Rectal smooth muscle tissue (tissue), 1 donor: ENCODE results near the gene HSDL2.

Experiments
- H3K27ac ChIP-seq: one replicate; pipeline ENCODE4 v1.7.0; 2013; ENCODE audit warnings: low read depth, low read length, inconsistent platforms
- H3K27me3 ChIP-seq: one replicate; pipeline ENCODE4 v1.7.0; 2013; ENCODE audit warnings: low read length; ENCODE audit not compliant: control insufficient read depth, insufficient read depth
- H3K36me3 ChIP-seq: one replicate; pipeline ENCODE4 v1.7.0; 2013; ENCODE audit warnings: low read length; ENCODE audit not compliant: control insufficient read depth, insufficient read depth
- H3K4me1 ChIP-seq: one replicate; pipeline ENCODE4 v1.7.0; 2013; ENCODE audit warnings: low read length; ENCODE audit not compliant: control insufficient read depth, insufficient read depth
- H3K4me3 ChIP-seq: one replicate; pipeline ENCODE4 v1.7.0; 2013; ENCODE audit warnings: low read length
- H3K9ac ChIP-seq: one replicate; pipeline ENCODE4 v1.7.0; 2013; ENCODE audit warnings: low read length

The HSDL2 gene

GRCh38 chr9:112380102-112380824 is at the start of gene HSDL2:
Gene HSDL2 (plus strand): TSS chr9:112380108. CDS start chr9:112380164, 56 bp downstream.
- H3K36me3 ChIP-seq: peaks cover 2% of the 10 kb centered on the region
- H3K4me1 ChIP-seq: peaks cover 13% of the 10 kb centered on the region
- H3K27ac ChIP-seq: peak within 1 kb of the TSS; percentile 99
- no peaks in the 10 kb centered on the region for H3K27me3 ChIP-seq
- H3K9ac ChIP-seq: peak within 1 kb of the TSS; percentile 69
- H3K4me3 ChIP-seq: peak within 1 kb of the TSS; percentile 96

DNA sequence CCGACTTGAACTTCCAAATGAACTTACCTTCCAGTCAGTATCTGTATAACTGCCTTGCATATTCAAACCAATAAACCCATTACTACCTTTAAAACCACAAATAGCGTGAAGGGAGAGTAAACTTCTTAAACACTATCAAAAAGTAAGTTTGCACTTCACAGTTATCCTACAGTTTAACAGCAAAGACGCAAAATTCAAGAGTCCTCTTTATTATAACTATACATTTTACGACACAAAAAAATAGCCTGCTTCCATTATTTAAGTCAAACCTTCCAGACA is 48.3 kb upstream of the HSDL2 start:
- Histone ChIP-seq H3K27ac (no peak overlapping the region), H3K36me3 (no peaks in the 10 kb centered on the region), H3K27me3 (no peaks in the 10 kb centered on the region), H3K9ac (no peak overlapping the region), H3K4me3 (no peak overlapping the region), H3K4me1 (peaks cover 4% of the 10 kb centered on the region)

- H3K27me3 ChIP-seq: no peaks in the 10 kb centered on the region
- peak overlapping the region; percentile 96 for H3K4me3 ChIP-seq
- H3K27ac ChIP-seq: peak overlapping the region; percentile 96
- H3K9ac ChIP-seq: no peak overlapping the region
- H3K36me3 ChIP-seq: no peaks in the 10 kb centered on the region
- H3K4me1 ChIP-seq: peaks cover 4% of the 10 kb centered on the region
Observed at GRCh38 chr9:112332214-112332613, 47.7 kb upstream of the HSDL2 start.

DNA sequence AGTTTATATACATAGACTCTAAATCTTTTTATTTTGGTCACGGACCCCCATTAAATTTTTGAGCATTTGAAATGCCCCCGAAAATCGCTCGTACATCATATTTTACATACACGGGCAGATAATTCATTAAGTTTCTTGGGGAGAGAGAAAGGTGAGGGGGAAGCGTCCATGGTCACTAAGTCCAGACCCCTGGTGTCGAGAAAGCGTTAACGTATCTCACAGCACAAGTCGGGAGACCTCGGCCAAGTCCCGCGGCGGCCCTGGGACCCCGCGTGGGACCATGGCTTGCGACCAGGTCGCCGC is 47.3 kb upstream of the HSDL2 start:
- peaks cover 4% of the 10 kb centered on the region for H3K4me1 ChIP-seq
- peak overlapping the region; percentile 96 for H3K4me3 ChIP-seq
- no peaks in the 10 kb centered on the region for H3K27me3 ChIP-seq
- H3K36me3 ChIP-seq: no peaks in the 10 kb centered on the region
- peak overlapping the region; percentile 88 for H3K9ac ChIP-seq
- peak overlapping the region; percentile 96 for H3K27ac ChIP-seq

- Histone ChIP-seq H3K9ac (peak within 1 kb of the TSS; percentile 99), H3K36me3 (no peaks in the 10 kb centered on the region), H3K4me3 (peak within 1 kb of the TSS; percentile 96), H3K4me1 (peaks cover 4% of the 10 kb centered on the region), H3K27ac (peak within 1 kb of the TSS; percentile 96), H3K27me3 (no peaks in the 10 kb centered on the region)
Observed at GRCh38 chr9:112332977-112333638, 46.8 kb upstream of the HSDL2 start, which contains the start of gene PTBP3. Gene PTBP3 (minus strand): TSS chr9:112333619. CDS start chr9:112297865, 35,754 bp downstream.

- peaks cover 4% of the 10 kb centered on the region for H3K4me1 ChIP-seq
- no peaks in the 10 kb centered on the region for H3K27me3 ChIP-seq
- peak overlapping the region; percentile 83 for H3K9ac ChIP-seq
- no peaks in the 10 kb centered on the region for H3K36me3 ChIP-seq
- H3K4me3 ChIP-seq: peak overlapping the region; percentile 96
- peak overlapping the region; percentile 96 for H3K27ac ChIP-seq
Observed at GRCh38 chr9:112333639-112334431, 46.1 kb upstream of the HSDL2 start.

- peak overlapping the region; percentile 83 for H3K9ac ChIP-seq
- H3K36me3 ChIP-seq: no peaks in the 10 kb centered on the region
- peaks cover 4% of the 10 kb centered on the region for H3K4me1 ChIP-seq
- H3K27ac ChIP-seq: peak overlapping the region; percentile 88
- H3K27me3 ChIP-seq: no peaks in the 10 kb centered on the region
- H3K4me3 ChIP-seq: peak overlapping the region; percentile 84
Observed at GRCh38 chr9:112334432-112334841, 45.5 kb upstream of the HSDL2 start.

DNA sequence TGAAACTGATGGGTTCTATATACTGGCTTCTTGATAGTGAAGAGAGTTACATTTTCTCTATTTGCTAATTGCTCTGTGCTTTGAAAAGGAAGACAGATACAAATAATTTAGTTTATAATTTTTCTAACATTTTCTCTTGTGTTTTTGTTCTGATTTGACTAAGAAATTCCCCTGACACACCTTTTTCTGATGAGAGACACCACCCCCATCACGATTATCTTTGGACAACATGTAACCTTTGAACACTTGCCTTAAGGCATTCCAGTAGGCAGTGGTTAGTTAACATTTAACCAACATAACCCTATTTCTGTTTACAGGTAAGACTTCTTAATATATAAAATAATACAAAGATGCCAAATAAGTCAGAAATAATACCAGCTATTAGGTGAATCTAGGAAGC is 42.4 kb upstream of the HSDL2 start:
- no peaks in the 10 kb centered on the region for H3K36me3 ChIP-seq
- H3K4me3 ChIP-seq: no peak overlapping the region
- H3K4me1 ChIP-seq: no peaks in the 10 kb centered on the region
- H3K27ac ChIP-seq: no peak overlapping the region
- no peaks in the 10 kb centered on the region for H3K27me3 ChIP-seq
- no peak overlapping the region for H3K9ac ChIP-seq

DNA sequence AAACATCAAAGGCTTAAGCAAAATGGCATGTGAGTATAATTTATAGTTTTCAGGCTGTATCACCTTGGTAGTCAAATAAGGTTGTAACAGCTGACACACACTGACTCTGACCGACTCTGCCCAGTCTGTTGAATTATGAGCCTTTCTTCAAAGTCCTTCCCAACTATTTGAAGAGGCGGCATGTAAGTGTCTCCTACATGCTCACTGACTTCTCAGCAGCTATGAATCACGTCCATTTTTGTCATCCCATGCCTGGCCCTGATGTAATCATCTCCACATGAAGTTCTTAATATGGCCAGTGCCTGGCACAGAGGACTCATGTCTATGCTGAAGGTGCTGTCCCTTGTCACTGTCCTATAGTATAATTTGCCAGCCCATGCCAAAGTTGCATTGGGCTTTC is 41.3 kb upstream of the HSDL2 start:
- no peak overlapping the region for H3K4me3 ChIP-seq
- no peaks in the 10 kb centered on the region for H3K4me1 ChIP-seq
- H3K36me3 ChIP-seq: no peaks in the 10 kb centered on the region
- no peaks in the 10 kb centered on the region for H3K27me3 ChIP-seq
- H3K9ac ChIP-seq: no peak overlapping the region
- H3K27ac ChIP-seq: no peak overlapping the region

DNA sequence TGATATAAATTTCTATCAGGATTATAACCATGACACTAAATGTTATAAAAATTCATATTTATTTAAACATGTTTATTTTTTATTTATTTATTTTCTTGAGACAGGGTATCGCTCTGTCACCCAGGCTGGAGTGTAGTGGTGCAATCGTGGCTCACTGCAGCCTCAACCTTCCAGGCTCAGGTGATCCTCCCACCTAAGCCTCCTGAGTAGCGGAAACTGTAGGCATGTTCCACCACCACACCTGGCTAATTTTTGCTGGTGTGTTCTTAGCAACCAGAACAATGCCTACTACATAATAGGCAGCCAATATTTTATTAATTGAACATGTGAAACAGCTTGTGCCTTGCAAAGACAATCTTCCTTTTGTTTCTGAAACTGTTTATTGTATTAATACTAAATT is 40.0 kb upstream of the HSDL2 start:
- H3K27ac ChIP-seq: no peak overlapping the region
- no peak overlapping the region for H3K9ac ChIP-seq
- no peaks in the 10 kb centered on the region for H3K36me3 ChIP-seq
- H3K4me3 ChIP-seq: no peak overlapping the region
- H3K4me1 ChIP-seq: no peaks in the 10 kb centered on the region
- H3K27me3 ChIP-seq: no peaks in the 10 kb centered on the region

DNA sequence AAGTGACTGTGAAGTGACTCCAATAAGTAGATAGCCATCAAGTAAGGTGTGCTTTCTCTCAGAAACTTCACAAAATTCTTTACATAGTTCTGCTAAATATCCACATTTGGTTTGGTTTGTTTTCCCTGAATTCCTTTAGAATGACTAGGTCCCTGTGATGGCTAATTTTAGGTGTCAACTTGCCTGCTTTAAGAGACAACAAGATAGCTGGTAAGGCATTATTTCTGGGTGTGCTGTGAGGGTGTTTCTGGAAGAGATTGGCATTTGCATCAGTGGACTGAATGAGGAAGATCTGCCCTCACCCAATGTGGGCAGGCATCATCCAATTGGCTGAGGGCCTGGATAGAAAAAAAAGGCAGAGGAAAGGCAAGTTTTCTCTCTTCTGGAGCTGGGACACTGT is 38.2 kb upstream of the HSDL2 start:
- Histone ChIP-seq H3K36me3 (no peaks in the 10 kb centered on the region), H3K9ac (no peak overlapping the region), H3K4me1 (no peaks in the 10 kb centered on the region), H3K27ac (no peak overlapping the region), H3K27me3 (no peaks in the 10 kb centered on the region), H3K4me3 (no peak overlapping the region)

DNA sequence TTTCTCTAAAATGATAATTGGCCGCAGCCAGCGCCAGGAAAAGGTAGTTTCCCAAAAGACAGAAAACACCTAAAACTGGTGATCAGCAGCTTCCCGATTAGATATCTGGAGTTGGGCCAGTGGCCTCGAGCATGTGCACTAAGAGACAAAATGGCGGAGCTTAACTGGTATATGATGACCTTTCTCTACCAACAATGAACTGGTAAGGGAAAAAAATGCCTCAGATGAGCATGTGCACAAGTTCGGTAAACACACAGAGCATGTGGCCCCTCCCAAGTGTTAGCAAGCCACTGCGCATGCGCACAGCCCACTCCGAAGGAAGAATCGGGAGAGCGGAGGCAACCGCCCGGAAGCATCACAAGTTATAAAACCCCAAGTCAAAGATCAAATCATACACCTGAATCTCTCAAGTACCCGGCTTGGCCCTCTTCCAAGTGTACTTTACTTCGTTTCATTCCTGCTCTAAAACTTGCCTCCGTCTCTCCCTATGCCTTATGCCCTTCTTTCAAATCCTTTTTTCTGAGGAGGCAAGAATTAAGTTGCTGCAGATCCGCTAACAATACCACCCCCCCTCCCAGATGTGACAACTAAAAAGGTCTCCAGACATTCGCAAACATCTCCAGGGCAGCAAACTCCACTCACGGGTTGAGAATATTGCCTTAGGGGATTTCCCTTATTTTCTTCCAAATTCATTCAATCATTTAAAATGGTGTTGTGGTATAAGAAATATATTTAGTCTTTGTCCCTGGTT is 31.5 kb upstream of the HSDL2 start:
- H3K4me3 ChIP-seq: peak overlapping the region; percentile 71
- no peaks in the 10 kb centered on the region for H3K27me3 ChIP-seq
- no peak overlapping the region for H3K27ac ChIP-seq
- H3K4me1 ChIP-seq: no peaks in the 10 kb centered on the region
- no peaks in the 10 kb centered on the region for H3K36me3 ChIP-seq
- no peak overlapping the region for H3K9ac ChIP-seq
